Measurements from ENCODE around the gene FOS.
"Not testable (repeated sequence)": the region's sequence is repeated elsewhere in the genome, so short reads cannot be mapped to it uniquely, and the experiment has no call there.

FOS gene

DNA sequence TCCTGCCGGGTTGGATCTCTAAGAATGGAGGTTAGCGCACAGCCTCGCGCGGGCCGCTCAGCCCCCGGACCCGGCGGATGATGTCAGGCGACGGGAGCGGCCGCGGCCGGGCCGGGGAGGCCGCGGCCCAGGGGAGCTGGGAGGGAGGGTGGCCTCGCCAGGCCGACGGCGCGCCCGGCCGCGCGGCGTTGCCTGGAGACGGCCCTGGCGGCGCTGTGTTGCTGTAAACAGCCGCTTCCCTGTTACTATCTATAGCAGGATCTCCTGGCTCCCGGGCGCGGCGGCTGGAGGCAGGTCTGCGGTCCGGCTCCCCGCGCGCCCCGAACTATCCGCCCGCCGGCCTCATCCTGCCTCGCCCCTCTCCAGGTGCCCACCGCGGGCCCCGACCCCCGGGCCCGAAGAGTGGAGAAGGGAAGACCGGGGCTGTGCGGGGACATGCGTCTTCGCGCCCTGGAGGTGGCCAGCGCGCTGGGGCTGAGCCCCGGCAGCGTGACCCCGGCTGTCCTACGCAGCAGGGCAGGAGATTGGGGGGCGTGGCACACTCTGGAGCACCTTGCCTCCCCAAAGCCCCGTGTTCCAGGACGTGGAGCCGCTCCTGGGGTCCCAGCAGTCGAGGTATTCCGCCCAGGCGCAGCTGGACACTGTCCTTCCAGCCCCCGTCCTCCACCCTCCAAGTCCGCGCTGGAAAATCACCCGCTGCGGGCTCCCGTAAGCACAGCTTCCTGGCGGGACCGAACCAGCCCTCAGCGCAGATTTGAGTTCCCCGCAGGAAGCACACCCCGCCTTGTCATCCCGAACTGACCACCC, 1.4 kb upstream of the FOS start:
- peak; percentile 47 for DNase-seq (ENCODE audit: low read depth)

DNA sequence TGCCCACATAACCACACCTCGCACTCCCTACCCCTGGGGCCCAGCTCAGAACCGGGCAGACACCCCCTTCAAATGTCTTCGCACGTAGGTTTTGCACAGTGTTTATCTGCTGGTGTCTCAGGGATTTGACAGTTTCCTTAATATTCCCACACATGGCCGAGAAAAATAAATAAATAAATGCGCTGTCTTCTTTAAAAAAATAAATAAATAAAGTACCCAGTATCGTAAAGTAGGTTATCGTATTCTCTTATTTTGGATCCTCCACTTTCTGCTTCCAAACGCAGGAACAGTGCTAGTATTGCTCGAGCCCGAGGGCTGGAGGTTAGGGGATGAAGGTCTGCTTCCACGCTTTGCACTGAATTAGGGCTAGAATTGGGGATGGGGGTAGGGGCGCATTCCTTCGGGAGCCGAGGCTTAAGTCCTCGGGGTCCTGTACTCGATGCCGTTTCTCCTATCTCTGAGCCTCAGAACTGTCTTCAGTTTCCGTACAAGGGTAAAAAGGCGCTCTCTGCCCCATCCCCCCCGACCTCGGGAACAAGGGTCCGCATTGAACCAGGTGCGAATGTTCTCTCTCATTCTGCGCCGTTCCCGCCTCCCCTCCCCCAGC, 710 bp upstream of the FOS start:
- no peak for DNase-seq (ENCODE audit: low read depth)

DNA sequence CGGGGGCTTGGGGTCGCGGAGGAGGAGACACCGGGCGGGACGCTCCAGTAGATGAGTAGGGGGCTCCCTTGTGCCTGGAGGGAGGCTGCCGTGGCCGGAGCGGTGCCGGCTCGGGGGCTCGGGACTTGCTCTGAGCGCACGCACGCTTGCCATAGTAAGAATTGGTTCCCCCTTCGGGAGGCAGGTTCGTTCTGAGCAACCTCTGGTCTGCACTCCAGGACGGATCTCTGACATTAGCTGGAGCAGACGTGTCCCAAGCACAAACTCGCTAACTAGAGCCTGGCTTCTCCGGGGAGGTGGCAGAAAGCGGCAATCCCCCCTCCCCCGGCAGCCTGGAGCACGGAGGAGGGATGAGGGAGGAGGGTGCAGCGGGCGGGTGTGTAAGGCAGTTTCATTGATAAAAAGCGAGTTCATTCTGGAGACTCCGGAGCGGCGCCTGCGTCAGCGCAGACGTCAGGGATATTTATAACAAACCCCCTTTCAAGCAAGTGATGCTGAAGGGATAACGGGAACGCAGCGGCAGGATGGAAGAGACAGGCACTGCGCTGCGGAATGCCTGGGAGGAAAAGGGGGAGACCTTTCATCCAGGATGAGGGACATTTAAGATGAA, 630 bp downstream of the FOS start:
- DNase-seq (ENCODE audit: low read depth) = no peak

DNA sequence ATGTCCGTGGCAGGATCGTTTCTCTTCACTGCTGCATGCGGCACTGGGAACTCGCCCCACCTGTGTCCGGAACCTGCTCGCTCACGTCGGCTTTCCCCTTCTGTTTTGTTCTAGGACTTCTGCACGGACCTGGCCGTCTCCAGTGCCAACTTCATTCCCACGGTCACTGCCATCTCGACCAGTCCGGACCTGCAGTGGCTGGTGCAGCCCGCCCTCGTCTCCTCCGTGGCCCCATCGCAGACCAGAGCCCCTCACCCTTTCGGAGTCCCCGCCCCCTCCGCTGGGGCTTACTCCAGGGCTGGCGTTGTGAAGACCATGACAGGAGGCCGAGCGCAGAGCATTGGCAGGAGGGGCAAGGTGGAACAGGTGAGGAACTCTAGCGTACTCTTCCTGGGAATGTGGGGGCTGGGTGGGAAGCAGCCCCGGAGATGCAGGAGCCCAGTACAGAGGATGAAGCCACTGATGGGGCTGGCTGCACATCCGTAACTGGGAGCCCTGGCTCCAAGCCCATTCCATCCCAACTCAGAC, 1.2 kb downstream of the FOS start:
- no peak for DNase-seq (ENCODE audit: low read depth)

DNA sequence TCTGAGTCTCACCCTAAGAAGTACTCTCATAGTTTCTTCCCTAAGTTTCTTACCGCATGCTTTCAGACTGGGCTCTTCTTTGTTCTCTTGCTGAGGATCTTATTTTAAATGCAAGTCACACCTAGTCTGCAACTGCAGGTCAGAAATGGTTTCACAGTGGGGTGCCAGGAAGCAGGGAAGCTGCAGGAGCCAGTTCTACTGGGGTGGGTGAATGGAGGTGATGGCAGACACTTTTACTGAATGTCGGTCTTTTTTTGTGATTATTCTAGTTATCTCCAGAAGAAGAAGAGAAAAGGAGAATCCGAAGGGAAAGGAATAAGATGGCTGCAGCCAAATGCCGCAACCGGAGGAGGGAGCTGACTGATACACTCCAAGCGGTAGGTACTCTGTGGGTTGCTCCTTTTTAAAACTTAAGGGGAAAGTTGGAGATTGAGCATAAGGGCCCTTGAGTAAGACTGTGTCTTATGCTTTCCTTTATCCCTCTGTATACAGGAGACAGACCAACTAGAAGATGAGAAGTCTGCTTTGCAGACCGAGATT, 1.7 kb downstream of the FOS start:
- DNase-seq (ENCODE audit: low read depth) = no peak

DNA sequence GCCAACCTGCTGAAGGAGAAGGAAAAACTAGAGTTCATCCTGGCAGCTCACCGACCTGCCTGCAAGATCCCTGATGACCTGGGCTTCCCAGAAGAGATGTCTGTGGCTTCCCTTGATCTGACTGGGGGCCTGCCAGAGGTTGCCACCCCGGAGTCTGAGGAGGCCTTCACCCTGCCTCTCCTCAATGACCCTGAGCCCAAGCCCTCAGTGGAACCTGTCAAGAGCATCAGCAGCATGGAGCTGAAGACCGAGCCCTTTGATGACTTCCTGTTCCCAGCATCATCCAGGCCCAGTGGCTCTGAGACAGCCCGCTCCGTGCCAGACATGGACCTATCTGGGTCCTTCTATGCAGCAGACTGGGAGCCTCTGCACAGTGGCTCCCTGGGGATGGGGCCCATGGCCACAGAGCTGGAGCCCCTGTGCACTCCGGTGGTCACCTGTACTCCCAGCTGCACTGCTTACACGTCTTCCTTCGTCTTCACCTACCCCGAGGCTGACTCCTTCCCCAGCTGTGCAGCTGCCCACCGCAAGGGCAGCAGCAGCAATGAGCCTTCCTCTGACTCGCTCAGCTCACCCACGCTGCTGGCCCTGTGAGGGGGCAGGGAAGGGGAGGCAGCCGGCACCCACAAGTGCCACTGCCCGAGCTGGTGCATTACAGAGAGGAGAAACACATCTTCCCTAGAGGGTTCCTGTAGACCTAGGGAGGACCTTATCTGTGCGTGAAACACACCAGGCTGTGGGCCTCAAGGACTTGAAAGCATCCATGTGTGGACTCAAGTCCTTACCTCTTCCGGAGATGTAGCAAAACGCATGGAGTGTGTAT, 2.4 kb downstream of the FOS start:
- no peak for DNase-seq (ENCODE audit: low read depth)

DNA sequence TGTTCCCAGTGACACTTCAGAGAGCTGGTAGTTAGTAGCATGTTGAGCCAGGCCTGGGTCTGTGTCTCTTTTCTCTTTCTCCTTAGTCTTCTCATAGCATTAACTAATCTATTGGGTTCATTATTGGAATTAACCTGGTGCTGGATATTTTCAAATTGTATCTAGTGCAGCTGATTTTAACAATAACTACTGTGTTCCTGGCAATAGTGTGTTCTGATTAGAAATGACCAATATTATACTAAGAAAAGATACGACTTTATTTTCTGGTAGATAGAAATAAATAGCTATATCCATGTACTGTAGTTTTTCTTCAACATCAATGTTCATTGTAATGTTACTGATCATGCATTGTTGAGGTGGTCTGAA, 3.0 kb downstream of the FOS start:
- no peak for DNase-seq (ENCODE audit: low read depth)

DNA sequence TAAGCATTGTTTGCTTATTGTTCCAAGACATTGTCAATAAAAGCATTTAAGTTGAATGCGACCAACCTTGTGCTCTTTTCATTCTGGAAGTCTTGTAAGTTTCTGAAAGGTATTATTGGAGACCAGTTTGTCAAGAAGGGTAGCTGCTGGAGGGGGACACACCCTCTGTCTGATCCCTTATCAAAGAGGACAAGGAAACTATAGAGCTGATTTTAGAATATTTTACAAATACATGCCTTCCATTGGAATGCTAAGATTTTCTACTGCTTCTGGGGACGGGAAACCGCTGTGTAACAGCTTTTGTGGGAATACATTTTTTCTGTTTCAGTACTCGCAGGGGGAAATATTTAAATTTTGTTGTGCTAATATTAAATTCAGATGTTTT, 3.5 kb downstream of the FOS start:
- DNase-seq (ENCODE audit: low read depth) = no peak

DNA sequence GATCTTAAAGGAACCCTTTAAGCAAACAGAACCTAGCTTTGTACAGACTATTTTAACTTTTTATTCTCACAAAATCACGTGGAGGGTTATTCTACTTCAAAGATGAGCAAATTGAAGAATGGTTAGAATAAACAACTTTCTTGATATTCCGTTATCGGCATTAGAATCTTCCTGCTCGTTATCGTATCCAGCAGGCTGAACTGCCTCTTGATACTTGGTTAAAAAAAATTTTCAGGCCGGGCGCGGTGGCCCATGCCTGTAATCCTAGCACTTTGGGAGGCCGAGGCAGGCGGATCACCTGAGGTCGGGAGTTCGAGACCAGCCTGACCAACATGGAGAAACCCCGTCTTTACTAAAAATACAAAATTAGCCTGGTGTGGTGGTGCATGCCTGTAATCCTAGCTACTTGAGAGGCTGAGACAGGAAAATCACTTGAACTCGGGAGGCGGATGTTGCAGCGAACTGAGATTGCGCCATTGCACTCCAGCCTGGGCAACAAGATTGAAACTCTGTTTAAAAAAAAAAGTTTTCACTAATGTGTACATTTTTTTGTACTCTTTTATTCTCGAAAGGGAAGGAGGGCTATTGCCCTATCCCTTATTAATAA, 4.0 kb downstream of the FOS start:
- not testable (repeated sequence) for DNase-seq (ENCODE audit: low read depth)

DNA sequence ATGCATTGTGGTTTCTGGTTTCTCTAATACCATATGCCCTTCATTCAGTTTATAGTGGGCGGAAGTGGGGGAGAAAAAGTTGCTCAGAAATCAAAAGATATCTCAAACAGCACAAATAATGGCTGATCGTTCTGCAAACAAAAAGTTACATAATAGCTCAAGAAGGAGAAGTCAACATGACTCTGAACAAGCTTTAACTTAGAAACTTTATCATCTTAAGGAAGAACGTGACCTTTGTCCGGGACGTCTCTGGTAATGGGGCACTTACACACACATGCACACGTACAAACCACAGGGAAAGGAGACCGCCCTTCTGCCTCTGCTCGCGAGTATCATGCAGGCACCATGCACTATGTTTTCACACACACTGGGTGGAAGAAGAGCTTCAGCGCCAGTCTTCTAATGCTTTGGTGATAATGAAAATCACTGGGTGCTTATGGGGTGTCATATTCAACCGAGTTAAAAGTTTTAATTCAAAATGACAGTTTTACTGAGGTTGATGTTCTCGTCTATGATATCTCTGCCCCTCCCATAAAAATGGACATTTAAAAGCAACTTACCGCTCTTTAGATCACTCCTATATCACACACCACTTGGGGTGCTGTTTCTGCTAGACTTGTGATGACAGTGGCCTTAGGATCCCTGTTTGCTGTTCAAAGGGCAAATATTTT, 4.7 kb downstream of the FOS start:
- no peak for DNase-seq (ENCODE audit: low read depth)

DNA sequence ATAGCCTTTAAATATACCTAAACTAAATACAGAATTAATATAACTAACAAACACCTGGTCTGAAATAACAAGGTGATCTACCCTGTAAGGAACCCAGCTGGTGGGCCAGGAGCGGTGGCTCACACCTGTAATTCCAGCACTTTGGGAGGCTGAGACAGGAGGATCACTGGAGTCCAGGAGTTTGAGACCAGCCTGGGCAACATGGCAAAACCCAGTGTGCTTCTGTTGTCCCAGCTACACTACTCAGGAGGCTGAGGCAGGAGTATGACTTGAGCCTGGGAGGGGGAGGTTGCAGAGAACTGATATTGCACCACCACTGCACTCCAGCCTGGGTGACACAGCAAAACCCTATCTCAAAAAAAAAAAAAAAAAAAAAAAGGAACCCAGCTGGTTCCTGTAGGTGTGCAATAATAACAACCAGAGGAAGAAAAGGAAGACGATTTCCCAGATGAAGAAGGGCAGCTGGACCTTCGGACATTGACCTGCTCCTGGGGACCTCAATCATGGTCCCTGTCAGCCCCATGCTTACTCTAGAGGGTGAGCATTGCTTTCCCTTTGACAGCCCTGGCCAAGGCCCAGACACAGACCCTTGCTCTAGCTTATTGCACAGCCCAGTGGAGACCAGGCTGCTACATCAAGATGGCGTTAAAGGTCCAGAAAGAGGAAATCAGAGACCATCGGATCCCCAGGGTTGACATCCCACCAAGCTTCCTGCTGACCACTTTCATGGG, 5.4 kb downstream of the FOS start:
- DNase-seq (ENCODE audit: low read depth) = no peak

DNA sequence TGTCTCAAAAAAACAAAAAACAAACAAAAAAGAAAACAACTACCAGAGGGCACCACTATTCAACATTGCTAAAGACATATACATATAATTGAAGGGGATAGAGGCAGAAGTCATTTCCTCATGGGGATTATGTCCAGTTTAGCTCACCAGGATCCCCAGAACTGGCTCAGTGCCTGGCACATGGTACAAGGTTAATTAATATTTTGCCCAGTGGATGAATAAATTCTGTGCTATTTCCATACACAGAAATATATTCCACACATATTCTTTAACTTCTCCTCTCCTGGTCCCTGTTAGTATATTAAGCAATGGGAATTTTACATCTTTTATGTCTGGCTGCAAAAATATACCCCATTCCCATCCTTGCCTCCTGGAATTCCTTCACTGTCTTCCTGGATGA, 6.7 kb downstream of the FOS start:
- no peak for DNase-seq (ENCODE audit: low read depth)

DNA sequence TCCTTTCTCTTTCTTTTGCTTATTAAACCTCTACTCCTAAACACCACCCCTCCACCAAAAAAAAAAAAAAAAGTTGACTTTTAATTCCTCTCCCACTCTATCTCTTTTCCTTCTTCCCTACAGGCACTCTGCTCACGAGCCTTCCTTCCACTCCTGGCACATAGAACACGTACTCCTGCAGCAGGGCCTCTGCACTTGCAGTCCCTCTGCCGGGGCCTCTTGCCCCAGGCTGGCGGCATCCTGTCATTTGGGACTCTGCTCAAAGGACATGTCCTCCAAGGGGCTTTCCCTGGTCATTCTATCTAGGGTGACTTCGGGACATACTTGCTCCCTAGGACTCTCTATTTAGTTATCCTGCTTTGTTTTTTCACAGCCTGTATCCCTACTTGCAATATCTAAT, 7.7 kb downstream of the FOS start:
- DNase-seq (ENCODE audit: low read depth) = no peak

DNA sequence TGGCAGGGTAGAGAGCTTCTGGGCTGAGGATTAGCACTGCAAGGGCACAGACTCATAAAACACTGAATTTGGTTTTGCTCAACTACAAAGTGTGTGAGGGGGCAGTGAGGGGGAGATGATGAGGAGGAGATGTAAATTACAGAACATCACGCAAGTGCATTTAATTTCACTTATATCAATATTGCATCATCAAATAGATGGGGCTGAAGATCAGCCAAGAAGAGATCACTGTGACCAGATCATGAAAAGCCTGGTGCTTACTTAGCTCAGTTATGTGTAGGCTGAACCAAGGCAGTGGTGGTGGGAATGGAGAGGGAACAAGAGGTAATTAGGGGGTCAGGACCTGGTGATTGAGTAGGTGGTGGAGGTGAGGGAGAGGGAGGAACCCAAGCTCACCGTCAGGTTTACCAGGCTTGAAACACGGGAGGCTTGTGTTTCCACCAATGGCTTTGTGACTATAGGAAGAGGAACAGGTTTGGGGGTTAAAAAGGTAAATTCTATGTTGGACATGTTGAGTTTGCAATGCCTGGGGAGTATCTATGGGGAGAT, 11.3 kb downstream of the FOS start:
- DNase-seq (ENCODE audit: low read depth) = no peak

DNA sequence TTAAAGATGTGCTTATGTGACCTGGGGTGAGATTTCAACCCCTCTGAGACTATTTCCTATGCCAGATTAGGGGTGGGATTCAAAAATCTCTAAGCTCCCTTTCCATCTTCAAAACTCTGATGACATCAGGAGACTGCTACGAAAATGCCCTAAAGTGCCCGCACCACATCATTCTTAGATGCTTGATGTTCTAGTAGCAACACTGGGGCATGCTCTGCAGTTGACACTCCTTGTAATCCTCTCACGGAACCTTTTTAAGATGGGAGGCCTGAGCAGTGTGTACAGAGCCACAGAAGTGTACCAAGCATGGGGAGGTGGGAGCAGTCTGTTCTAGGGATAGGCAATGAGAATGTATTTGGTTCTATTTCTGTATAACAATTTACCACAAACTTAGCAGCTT, 12.2 kb downstream of the FOS start:
- DNase-seq (ENCODE audit: low read depth) = no peak

DNA sequence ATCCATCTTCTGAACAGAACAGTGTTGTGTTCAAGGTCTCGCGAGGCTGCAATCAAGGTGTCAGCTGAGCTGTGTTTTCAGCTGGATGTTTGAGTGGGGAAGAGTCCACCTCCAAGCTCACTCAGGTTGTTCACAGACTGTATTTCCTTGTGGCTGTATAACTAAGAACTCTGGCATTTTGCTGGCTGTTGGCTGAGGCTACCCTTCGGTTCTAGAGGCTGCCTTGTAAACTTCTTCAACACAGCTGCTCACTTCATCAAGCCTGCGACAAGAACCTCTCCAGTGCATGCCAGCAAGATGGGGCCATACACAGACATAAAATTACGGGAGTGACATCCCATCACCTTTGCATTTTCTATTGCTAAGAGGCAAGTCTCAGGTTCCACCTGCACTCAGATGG, 12.7 kb downstream of the FOS start:
- DNase-seq (ENCODE audit: low read depth) = no peak

DNA sequence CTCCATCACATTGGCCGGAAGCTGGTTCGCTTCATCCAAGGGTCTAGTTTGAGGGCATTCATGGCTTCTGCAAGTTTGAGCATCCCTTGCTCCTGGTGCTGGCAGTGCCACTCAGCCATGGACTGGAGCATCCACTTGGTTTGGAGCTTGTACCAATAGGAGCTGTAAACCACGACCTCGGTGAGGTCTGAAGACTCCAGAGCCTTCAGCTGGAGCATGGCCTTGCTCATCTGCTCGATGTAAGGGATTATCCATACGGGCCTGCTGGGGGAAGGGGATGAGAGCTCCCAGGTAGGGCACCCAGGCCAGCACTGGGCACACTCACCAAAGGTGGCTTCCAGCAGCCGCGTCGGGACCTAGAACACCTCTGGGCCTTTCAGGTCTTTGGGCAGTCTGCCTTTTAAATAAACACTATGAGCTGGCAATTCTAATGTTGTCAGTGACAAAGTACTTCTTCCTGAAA, 13.5 kb downstream of the FOS start:
- no peak for DNase-seq (ENCODE audit: low read depth)

DNA sequence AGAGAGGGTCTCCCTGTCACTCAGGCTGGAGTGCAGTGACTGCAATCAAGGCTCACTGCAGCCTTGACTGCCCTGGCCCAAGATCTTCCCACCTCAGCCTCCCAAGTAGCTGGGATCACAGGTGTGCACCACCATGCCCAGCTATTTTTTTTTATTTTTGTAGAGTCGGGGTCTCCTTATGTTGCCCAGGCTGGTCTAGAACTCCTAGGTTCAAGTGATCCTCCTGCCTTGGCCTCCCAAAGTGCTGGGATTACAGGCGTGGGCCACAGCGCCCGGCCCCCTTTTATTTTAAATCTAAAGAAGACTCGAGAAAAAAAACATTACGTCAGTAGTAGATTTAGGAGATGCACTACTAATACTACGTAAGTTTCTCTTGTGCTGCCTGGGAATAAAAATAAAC, 14.3 kb downstream of the FOS start:
- DNase-seq (ENCODE audit: low read depth) = no peak

DNA sequence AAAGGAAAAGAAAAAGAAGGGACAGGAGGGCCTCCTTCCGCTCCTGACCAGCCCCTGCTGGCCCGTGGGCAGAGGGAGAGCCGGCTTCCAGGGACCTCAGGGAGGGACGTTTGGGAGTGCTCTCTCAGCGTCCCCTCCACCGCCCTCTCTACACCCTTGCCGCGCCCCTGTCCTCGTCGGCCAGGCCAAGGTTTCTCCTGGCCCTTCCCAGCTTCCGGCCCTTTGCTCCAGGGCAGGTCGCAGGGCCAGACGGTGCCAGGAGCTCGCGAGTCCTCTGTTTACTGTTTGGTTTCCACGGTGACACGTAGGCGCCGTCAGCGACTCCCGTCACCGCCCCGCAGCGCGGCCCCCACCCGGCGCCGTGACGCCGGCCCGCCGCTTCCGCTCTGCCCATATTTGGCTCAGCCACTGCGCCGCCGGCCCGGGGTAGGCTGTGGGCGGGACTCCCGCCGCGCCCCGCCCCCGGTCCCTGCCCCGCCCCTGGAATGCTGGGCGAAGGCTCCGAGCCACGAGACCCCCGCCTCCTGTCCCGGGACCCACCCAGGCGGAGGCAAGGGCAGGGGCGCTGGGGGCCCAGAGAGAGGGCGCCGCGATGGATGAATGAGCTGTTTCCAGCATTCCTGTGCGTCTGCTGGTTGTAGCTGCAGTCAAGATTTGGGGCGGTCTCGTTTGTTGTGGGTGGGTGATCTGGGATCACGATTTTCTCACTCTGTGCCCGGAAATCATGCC, 15.5 kb downstream of the FOS start:
- peak; percentile 91 for DNase-seq (ENCODE audit: low read depth)

Measured in activated T-helper 1 cell treated with Interleukin-2 at 50 U/mL for 16 hours (primary cell).